PC-3 (cell line): ENCODE measurements around the gene ZNF341. TPM values are rescaled to one million over a fixed set of nuclear protein-coding genes. Genes with fewer than 3 reads are reported as not detected.

Experiments used
- ATAC-seq: fragments of 200-7000 bp; cut with Tn5 transposase; 2 replicates; pipeline ENCODE4 v1.9.1; 2020; ENCODE audit warnings: mild to moderate bottlenecking, moderate library complexity
- BruUV-seq: library from RNA; stranded (reverse); fragments of 400-500 nt; replicated peaks from 2 replicates; lab custom pipeline; 2021; lab: Mats Ljungman, UMichigan
- CTCF ChIA-PET: fragments of 300-600 bp; sonication (Branson Sonifier 250); formaldehyde crosslinking; loops from one replicate; lab custom pipeline; 2022; ENCODE audit warnings: antibody characterized with exemption; lab: Charles Lee
- POLR2A ChIA-PET: fragments of 300-600 bp; sonication (Branson Sonifier 250); formaldehyde crosslinking; loops from one replicate; lab custom pipeline; 2022; ENCODE audit warnings: antibody characterized with exemption; ENCODE audit not compliant: unreplicated experiment; lab: Charles Lee
- DNase-seq: peaks from one replicate; pipeline ENCODE4 v3.0.0-alpha.2; 2015
- H2AFZ ChIP-seq: fragments of 300-600 bp; sonication (generic); 2 replicates; pipeline ENCODE4 v1.6.0; 2016; ENCODE audit warnings: antibody characterized with exemption, low read length
- H3F3A ChIP-seq: fragments of 300-600 bp; sonication (generic); one replicate; pipeline ENCODE4 v1.6.0; 2017; ENCODE audit warnings: antibody characterized with exemption, low read length, control low read depth, mild to moderate bottlenecking; ENCODE audit not compliant: unreplicated experiment
- H3K27ac ChIP-seq: fragments of 300-600 bp; sonication (generic); 2 replicates; pipeline ENCODE4 v1.5.1; 2016; ENCODE audit warnings: mild to moderate bottlenecking, low read length
- H3K27me3 ChIP-seq: fragments of 300-600 bp; sonication (generic); 2 replicates; pipeline ENCODE4 v1.6.1; 2016; ENCODE audit warnings: low read length, mixed read lengths
- H3K36me3 ChIP-seq: fragments of 300-600 bp; sonication (generic); 2 replicates; pipeline ENCODE4 v1.6.1; 2016; ENCODE audit warnings: low read depth, mixed run types, low read length, mixed read lengths
- H3K4me1 ChIP-seq: fragments of 300-600 bp; sonication (generic); 2 replicates; pipeline ENCODE4 v1.5.1; 2016; ENCODE audit warnings: low read length; ENCODE audit not compliant: insufficient read depth
- H3K4me2 ChIP-seq: fragments of 300-600 bp; sonication (generic); 2 replicates; pipeline ENCODE4 v1.6.0; 2016; ENCODE audit warnings: low read length
- H3K4me3 ChIP-seq: fragments of 300-600 bp; sonication (generic); 2 replicates; pipeline ENCODE4 v1.5.1; 2016; ENCODE audit warnings: mild to moderate bottlenecking, low read length, mixed read lengths
- H3K79me2 ChIP-seq: fragments of 300-600 bp; sonication (generic); 2 replicates; pipeline ENCODE4 v1.6.1; 2017; ENCODE audit warnings: low read length, mixed read lengths
- H3K9ac ChIP-seq: fragments of 300-600 bp; sonication (generic); 2 replicates; pipeline ENCODE4 v1.6.0; 2016; ENCODE audit warnings: mild to moderate bottlenecking, low read length
- H3K9me2 ChIP-seq: fragments of 300-600 bp; sonication (generic); replicated peaks from 2 replicates; pipeline ENCODE4 v1.6.1; 2016; ENCODE audit warnings: mixed run types, low read length, mixed read lengths
- H3K9me3 ChIP-seq: fragments of 300-600 bp; sonication (generic); 2 replicates; pipeline ENCODE4 v1.6.1; 2016; ENCODE audit warnings: low read length, mixed read lengths
- H4K20me1 ChIP-seq: fragments of 300-600 bp; sonication (generic); 2 replicates; pipeline ENCODE4 v1.6.1; 2016; ENCODE audit warnings: low read length, mixed read lengths
- EZH2 ChIP-seq: fragments of 300-600 bp; sonication (generic); IDR thresholded peaks from one replicate; pipeline ENCODE4 v1.6.1; 2017; ENCODE audit warnings: antibody characterized with exemption, mild to moderate bottlenecking, low read length; ENCODE audit not compliant: unreplicated experiment
- EZH2phosphoT487 ChIP-seq: fragments of 300-600 bp; sonication (generic); IDR thresholded peaks from 2 replicates; pipeline ENCODE4 v1.6.1; 2018; ENCODE audit warnings: mild to moderate bottlenecking, antibody characterized with exemption, low read length, borderline replicate concordance
- intact Hi-C: fragments of 100-400 bp; cut with micrococcal nuclease; formaldehyde crosslinking; loops from 2 replicates; pipeline ENCODE4 v1.9.0; 2023
- total RNA-seq: library from RNA; depleted of rRNA; stranded (reverse); fragments of >200 nt; gene quantifications from 2 replicates; pipeline ENCODE4 v1.2.3, GENCODE V29; 2014
- TF ChIP-seq, protein P1 (sequence below): fragments of 300-600 bp; sonication (generic); conservative IDR thresholded peaks from 2 replicates; pipeline ENCODE4 v1.5.1; 2017; ENCODE audit warnings: antibody characterized with exemption, low read depth, mild to moderate bottlenecking, low read length

ZNF341 gene
- total RNA-seq, 1 experiment from 2014 or later: 4.4 TPM

DNA sequence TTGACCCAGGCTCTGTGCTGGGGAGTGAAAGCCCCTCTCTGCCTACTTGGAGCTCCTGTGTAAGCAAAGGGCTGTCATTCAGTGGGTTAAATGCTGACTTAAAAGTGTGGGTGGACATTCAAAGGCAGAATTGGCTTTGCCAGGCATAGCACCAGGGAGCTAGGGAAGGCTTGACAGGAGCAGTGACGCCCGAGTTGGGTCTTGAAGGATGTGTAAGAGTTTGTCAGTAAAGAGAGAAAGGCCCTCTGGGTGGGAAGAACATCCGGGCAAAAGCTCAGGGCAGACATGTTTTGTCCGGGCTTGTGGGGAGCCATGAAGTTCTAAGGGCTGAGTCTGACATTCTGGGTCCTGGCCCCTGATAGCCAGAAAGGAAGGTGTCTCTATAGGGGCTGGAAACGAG is 51.5 kb downstream of the ZNF341 start:
- H3K9ac ChIP-seq: no peak overlapping the region
- no peak overlapping the region for H3K4me3 ChIP-seq
- H3K79me2 ChIP-seq: no peaks in the 10 kb centered on the region
- H3K9me2 ChIP-seq: no peaks in the 10 kb centered on the region
- H3K4me2 ChIP-seq: no peak overlapping the region
- H4K20me1 ChIP-seq: no peaks in the 10 kb centered on the region
- BruUV-seq: no TSS peak
- ATAC-seq (no peak), DNase-seq (no peak)
- H3F3A ChIP-seq: no peaks in the 10 kb centered on the region
- H2AFZ ChIP-seq: no peak overlapping the region
- POLR2A ChIA-PET: no interaction called here
- H3K9me3 ChIP-seq: no peaks in the 10 kb centered on the region
- H3K27ac ChIP-seq: no peak overlapping the region
- H3K36me3 ChIP-seq: no peaks in the 10 kb centered on the region
- peaks cover 14% of the 10 kb centered on the region for H3K4me1 ChIP-seq
- intact Hi-C loops: loop anchor here (10.0 kb wide), 1 partner anchor 98 kb away; the partner anchor contains the start of gene E2F1
- CTCF ChIA-PET: no interaction called here
- no peak for TF ChIP-seq EZH2phosphoT487
- TF ChIP-seq, protein P1, sequence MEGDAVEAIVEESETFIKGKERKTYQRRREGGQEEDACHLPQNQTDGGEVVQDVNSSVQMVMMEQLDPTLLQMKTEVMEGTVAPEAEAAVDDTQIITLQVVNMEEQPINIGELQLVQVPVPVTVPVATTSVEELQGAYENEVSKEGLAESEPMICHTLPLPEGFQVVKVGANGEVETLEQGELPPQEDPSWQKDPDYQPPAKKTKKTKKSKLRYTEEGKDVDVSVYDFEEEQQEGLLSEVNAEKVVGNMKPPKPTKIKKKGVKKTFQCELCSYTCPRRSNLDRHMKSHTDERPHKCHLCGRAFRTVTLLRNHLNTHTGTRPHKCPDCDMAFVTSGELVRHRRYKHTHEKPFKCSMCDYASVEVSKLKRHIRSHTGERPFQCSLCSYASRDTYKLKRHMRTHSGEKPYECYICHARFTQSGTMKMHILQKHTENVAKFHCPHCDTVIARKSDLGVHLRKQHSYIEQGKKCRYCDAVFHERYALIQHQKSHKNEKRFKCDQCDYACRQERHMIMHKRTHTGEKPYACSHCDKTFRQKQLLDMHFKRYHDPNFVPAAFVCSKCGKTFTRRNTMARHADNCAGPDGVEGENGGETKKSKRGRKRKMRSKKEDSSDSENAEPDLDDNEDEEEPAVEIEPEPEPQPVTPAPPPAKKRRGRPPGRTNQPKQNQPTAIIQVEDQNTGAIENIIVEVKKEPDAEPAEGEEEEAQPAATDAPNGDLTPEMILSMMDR: no peak
- no peak for TF ChIP-seq EZH2
- no peaks in the 10 kb centered on the region for H3K27me3 ChIP-seq

DNA sequence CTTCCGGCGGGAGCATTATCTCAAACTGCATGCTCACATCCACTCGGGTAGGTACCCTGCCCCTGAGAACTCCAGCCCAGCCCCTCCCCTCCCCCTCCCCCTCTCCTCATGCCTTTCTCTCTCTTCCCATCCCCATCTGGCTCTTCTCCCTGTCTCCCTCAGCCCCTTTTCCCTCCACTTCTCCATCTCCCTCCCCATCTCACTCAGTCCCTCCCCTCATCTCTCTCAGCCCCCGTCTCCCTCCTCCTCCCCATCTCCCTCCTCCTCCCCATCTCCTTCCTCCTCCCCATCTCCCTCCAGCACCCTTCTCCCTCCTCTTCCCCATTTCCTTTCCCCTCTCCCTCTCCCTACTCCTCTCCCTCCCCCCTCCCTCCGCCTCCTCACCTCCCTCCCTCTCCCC is 52.0 kb downstream of the ZNF341 start:
- H3K27ac ChIP-seq: no peak overlapping the region
- no peaks in the 10 kb centered on the region for H4K20me1 ChIP-seq
- no peak for DNase-seq
- BruUV-seq: no TSS peak
- H2AFZ ChIP-seq: no peak overlapping the region
- H3K4me1 ChIP-seq: peaks cover 14% of the 10 kb centered on the region
- no peak for ATAC-seq
- TF ChIP-seq EZH2 (no peak), EZH2phosphoT487 (no peak)
- TF ChIP-seq, protein P1: no peak
- ChIA-PET POLR2A (no interaction called here), CTCF (no interaction called here)
- H3K36me3 ChIP-seq: no peaks in the 10 kb centered on the region
- no peak overlapping the region for H3K4me2 ChIP-seq
- no peaks in the 10 kb centered on the region for H3K9me3 ChIP-seq
- H3F3A ChIP-seq: no peaks in the 10 kb centered on the region
- H3K4me3 ChIP-seq: no peak overlapping the region
- no peaks in the 10 kb centered on the region for H3K27me3 ChIP-seq
- intact Hi-C loops: loop anchor here (10.0 kb wide), 1 partner anchor 99 kb away; the partner anchor contains the start of gene E2F1
- H3K79me2 ChIP-seq: no peaks in the 10 kb centered on the region
- no peak overlapping the region for H3K9ac ChIP-seq
- no peaks in the 10 kb centered on the region for H3K9me2 ChIP-seq

DNA sequence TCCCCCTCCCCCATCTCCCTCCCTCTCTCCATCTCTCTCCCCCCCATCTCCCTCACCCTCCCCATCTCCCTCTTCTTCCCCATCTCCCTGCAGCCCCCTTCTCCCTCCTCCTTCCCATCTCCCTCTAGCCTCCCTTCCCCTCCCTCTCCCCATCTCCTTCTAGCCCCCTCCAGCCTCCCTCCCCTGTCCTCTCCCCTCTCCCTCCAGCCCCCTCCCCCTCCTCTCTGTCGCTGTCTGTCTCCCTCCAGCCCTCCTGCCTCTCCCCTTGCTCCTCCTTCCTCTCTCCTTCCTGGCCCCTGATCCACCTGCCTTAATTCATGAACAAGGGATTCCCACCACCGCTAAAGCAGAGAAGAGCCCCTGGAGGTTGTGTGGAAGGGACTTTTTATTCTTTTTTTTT is 52.4 kb downstream of the ZNF341 start:
- H3K4me2 ChIP-seq: no peak overlapping the region
- no peaks in the 10 kb centered on the region for H3K36me3 ChIP-seq
- H3K27me3 ChIP-seq: no peaks in the 10 kb centered on the region
- TF ChIP-seq EZH2: no peak
- DNase-seq: no peak
- H4K20me1 ChIP-seq: no peaks in the 10 kb centered on the region
- no peak overlapping the region for H3K27ac ChIP-seq
- H2AFZ ChIP-seq: no peak overlapping the region
- no TSS peak for BruUV-seq
- H3F3A ChIP-seq: no peaks in the 10 kb centered on the region
- POLR2A ChIA-PET: no interaction called here
- CTCF ChIA-PET: no interaction called here
- peaks cover 14% of the 10 kb centered on the region for H3K4me1 ChIP-seq
- no peaks in the 10 kb centered on the region for H3K9me2 ChIP-seq
- H3K9me3 ChIP-seq: no peaks in the 10 kb centered on the region
- intact Hi-C loops: loop anchor here (10.0 kb wide), 1 partner anchor 99 kb away; the partner anchor contains the start of gene E2F1
- no peak overlapping the region for H3K9ac ChIP-seq
- no peak overlapping the region for H3K4me3 ChIP-seq
- no peak for ATAC-seq
- no peaks in the 10 kb centered on the region for H3K79me2 ChIP-seq
